ENCODE measurements around the gene PADI6.
"Not testable (repeated sequence)": the region's sequence is repeated elsewhere in the genome, so short reads cannot be mapped to it uniquely, and the experiment has no call there.

The PADI6 gene

GRCh38 chr1:17371896-17372295, at the start of gene PADI6:
TSS of gene PADI6 (plus strand) at chr1:17372196. CDS start at chr1:17372246, 50 bp downstream.
- DNase-seq (ENCODE audit: low read depth) = no peak

- DNase-seq (ENCODE audit: low read depth) = no peak
These were observed 43.1 kb upstream of the PADI6 start for GRCh38 chr1:17328855-17329254.

- no peak for DNase-seq (ENCODE audit: low read depth)
These were observed 42.4 kb upstream of the PADI6 start for GRCh38 chr1:17329610-17330009.

- DNase-seq (ENCODE audit: low read depth) = no peak
These were observed 41.1 kb upstream of the PADI6 start for GRCh38 chr1:17330856-17331255.

DNA sequence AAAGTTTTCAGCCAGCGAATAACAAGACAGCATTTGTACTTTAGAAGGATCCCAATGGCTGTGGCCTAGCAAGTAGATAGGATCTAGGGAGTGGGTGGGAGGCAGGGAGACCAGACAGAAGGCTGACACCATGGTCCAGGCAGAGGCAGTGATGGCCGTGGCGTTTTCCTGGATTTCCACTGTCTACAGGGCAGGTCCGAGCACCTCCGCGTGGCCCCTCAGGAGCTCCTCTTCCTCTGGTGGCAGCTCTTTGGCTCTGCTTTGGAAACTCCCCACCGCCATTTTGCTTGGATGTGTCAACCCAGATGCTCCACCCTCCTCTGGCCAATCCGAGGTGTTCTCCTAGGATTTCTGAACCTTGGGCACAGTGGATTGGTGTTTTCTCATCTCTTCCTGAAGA, 38.9 kb upstream of the PADI6 start:
- DNase-seq (ENCODE audit: low read depth) = no peak

GRCh38 chr1:17335821-17336710, 35.9 kb upstream of the PADI6 start:
- peak; percentile 9 for DNase-seq (ENCODE audit: low read depth)

DNA sequence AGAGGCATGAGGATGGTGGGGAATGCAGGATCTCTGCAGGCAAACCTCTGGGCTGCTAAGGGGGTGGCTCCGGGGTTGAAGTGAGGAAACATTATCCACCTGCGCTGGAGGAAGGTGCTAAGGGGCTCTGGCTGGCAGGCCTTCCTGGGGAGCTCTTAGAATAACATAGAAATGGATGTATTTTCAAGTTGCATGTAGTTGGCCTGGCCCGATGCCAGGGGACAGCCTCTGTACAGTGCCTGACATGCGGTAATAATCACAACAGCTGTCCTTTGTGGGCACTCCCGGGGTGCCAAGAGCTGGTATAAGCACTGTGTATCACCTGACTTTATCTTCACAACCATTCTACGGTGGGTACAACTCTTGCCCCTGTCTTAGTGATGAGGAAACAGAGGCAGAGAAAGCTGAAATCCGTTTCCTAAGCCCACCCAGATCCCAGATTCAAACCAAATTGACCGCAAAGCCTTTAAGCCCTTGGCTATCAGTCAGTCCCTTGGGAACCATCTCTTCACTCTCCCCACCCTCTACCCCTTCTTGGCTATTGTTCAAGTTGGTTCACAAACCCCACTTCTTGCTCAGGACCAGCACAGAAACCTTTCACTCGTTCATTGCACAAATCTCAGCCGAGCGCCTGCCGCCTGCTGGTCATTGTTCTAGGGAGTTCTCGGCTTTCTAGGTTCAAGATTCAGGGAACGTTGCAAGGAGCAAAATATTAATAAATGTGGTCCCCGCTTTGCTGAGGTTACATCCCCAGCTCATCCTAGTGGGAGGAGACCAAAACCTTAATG, 33.1 kb upstream of the PADI6 start:
- DNase-seq (ENCODE audit: low read depth) = no peak

DNA sequence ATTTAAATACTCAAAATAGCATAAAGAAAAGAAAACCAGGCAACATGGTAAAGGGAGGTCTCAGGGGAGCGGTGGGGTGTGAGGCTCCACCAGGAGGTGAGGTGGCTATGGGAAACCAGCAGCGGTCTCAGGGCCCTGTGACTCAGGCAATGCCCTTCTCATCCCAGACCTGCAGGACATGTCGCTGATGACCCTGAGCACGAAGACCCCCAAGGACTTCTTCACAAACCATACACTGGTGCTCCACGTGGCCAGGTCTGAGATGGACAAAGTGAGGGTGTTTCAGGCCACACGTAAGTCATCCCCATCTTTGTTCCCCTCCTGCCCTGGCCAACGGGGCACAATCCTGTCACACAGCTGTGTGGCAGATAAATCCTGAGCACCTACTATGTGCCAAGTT, 32.5 kb upstream of the PADI6 start:
- no peak for DNase-seq (ENCODE audit: low read depth)

DNA sequence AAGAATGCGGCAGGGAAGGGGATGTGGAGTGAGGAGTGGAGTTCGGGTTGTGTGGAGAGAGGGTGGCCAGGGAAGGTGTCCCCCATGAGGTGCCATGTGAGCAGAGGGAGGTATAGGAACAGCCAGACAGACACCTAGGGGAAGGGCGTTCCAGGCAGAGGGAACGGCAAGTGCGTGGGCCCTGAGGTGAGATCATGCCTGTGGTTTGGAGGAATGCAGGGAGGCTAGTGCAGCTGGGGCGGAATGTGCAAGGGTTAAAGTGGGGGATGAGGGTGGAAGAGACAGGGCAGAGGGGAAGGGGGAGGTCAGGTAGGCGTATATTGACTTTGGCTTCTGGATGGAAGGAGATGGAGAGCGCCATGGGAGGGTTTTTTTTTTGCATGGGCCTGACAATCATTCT, 31.6 kb upstream of the PADI6 start:
- no peak for DNase-seq (ENCODE audit: low read depth)

GRCh38 chr1:17342014-17342441, 30.0 kb upstream of the PADI6 start:
- DNase-seq (ENCODE audit: low read depth) = no peak

DNA sequence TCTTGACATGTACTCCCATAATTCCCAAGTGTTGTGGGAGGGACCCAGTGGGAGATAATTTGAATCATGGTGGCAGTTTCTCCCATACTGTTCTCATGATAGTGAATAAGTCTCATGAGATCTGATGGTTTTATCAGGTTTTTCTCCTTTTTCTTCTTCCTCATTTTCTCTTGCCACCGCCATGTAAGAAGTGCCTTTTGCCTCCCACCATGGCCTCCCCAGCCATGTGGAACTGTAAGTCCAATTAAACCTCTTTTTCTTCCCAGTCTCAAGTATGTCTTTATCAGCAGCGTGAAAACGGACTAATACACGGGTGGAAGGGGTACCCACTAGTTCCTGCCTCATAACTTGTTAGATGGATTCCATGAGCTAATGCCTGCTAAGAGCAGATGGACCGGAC, 26.5 kb upstream of the PADI6 start:
- DNase-seq (ENCODE audit: low read depth) = not testable (repeated sequence)

DNA sequence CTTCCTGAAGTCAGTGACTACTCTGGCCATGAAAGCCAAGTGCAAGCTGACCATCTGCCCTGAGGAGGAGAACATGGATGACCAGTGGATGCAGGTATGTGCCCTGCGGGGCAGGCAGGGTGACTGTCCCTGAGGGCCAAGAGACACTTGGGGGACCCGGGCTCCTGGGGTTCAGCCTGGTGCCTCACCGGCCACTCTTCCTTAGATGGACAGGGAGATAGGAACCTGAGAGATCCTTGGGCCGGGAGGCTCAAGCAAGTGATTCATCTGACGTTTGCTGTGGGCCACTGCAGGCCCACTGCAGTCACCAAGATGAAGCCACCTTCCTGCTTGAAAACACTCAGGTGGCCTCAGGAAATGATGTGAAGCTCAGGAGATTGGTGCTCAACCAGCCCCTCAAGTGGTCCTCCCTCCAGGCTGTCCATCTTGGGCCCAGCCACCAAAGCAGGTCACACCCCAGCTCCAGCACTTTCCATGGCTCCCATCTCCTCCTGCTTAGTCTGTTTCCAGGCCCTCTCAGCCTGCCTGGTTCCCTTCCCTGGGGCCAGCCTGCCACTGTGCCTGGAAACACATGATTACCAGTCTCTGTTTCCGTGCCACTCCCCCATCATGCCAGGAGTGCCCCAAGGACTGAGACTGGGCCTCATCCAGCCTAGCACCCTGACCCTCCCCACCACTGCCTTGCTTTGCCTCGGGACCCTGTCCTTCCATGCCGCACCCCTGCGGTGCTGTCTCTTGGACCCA, 25.8 kb upstream of the PADI6 start:
- no peak for DNase-seq (ENCODE audit: low read depth)

GRCh38 chr1:17347769-17348592, 24.0 kb upstream of the PADI6 start:
- DNase-seq (ENCODE audit: low read depth) = no peak

DNA sequence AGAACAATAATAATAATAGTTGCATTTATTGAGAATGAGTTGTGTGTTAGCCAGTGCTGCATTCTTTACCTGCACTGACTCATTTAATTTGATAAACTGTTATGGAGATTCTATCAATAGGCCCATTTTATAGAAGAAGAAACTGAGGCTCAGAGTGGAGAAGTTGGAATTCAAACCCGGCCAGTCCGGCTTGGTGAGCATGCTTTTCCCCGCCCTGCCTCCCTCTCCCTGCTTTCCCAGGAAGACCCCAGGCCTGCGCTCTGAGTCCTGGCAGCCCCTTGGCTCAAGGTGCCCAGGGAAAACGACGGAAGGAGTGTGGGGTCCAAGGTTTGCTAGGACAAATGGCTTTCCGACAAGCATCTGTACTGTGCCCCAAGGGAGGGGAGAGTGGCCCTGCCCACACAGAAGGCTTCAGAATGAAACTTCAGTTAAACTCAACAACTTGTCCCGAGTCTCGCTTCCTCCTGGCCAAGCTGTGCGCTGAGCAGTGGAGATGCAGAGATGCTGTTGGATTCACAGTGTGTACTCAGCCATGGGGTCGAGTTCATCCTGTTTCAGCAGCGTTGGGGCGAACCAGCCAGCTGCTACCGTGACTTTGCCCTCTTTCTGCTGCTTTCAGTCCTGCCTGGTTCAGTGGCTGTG, 23.3 kb upstream of the PADI6 start:
- peak; percentile 9 for DNase-seq (ENCODE audit: low read depth)

DNA sequence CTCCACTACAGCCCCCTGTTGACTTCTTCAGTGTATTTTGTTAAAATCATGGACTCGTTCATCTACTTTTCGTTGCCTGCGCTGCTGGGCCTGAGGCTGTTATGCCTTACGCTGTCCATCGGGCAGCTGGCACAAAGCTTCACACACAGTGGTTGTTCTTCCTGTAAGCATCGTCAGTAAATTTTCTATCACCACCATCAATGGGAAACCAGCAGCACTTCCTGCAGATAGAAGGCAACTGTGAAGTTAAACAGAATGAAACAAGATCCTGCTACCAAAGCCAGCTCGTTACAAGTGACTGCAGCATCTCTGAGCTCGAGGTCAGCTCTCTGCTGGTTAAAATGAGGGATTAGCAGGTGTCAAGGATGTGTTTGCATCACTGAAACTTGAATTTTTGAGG, 21.9 kb upstream of the PADI6 start:
- DNase-seq (ENCODE audit: low read depth) = no peak

DNA sequence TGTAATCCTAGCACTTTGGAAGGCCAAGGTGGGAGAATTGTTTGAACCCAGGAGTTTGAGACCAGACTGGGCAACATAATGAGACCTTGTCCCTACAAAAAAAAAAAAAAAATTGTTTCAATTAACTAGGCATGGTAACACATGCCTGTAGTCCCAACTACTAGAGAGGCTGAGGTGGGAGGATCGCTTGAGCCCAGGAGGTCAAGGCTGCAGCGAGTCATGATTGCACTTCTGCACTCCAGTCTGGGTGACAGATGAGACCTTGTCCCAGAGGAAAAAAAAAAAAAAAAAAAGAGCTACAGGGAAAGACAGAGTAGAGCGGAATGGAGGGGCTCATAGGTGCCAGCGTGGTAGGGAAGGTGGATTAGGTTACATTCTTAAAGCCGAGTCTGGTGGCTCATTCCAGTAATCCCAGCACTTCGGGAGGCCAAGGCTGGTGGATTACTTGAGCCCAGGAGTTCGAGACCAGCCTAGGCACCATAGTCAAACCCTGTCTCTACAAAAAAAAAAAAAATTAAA, 21.0 kb upstream of the PADI6 start:
- DNase-seq (ENCODE audit: low read depth) = no peak

DNA sequence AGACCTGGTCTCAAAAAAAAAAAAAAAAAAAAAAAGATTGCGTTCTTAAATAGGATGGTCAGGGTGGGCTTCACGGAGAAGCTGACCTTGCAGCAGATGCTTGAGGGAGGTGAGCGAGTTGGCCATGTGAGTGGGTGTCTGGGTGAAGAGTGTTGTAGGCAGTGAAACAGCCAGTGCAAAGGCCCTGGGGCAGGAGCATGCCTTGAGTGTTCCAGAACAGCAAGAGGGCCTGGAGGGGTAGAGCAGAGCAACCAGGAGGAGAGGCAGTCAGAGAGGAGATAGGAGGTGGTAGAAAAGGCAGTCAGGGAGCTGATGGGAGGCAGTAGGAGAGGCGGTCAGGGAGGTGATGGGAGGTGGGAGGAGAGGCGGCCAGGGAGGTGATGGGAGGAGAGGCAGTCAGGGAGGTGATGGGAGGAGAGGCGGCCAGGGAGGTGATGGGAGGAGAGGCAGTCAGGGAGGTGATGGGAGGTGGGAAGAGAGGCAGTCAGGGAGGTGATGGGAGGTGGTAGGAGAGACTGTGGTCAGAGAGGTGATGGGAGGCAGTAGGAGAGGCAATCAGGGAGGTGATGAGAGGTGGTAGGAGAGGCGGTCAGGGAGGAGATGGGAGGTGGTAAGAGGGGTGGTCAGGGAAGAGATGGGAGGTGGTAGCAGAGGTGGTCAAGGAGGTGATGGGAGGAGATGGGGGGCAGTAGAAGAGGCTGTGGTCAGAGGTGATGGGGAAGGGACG, 20.2 kb upstream of the PADI6 start:
- no peak for DNase-seq (ENCODE audit: low read depth)

DNA sequence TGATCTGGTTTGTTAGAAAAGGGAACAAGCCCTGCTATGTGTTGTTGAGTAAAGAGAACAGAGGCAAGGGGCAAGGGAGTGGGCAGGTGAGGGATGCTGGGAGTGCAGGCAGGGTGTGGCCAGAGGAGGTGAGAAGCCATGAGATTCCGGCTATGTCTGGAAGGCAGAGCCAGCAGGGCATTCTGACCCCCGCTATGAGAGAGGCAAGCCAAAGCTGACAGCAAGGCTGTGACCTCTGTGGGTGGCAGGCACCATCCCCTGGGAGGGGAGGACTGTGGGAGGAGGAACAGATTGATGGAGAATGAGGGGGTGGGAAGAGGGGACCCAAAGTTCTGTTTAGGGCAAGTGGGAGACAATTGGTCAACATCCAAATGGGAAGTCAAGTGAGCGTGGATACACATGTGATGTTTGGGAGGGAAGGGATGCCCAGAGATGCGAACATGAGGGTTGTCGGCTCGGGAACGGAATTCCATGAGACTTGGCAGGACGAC, 19.5 kb upstream of the PADI6 start:
- DNase-seq (ENCODE audit: low read depth) = no peak

- DNase-seq (ENCODE audit: low read depth) = no peak
These were observed 16.1 kb upstream of the PADI6 start for GRCh38 chr1:17355898-17356297.
